ENCODE results near the gene PTPRC.

PTPRC gene

GRCh38 chr1:198708761-198709525 lies 70.1 kb downstream of the PTPRC start:
- Mint-ChIP-seq H3K4me3 (no peak overlapping the region), H3K9me3 (no peaks in the 10 kb centered on the region), H3K4me1 (no peaks in the 10 kb centered on the region), H3K27me3 (ENCODE audit: low read depth) (peaks cover 4% of the 10 kb centered on the region), H3K27ac (no peak overlapping the region), H3K36me3 (ENCODE audit: low read depth) (no peaks in the 10 kb centered on the region)
- no peak for TF ChIP-seq CTCF (IDR thresholded peaks at IDR 0.05; ENCODE audit: unreplicated experiment in 3 of 3)

DNA sequence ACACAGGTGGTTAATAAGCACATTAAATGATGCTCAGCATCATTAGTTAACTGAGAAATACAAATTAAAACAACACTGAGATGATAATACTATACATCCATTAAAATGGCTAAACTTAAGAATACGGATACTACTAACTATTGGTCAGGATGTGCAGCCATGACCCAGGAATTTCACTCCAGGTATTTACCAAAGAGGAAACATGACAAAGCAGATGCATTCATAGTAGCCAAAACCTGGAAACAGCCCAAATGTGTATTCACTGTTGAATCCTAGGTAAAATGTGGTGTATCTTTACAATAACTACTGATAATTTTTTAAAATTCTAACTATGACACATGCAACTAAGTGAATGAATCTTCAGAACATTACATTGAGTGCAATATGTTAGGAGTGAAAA lies 73.0 kb downstream of the PTPRC start:
- peaks cover 4% of the 10 kb centered on the region for H3K27me3 Mint-ChIP-seq (ENCODE audit: low read depth)
- H3K27ac Mint-ChIP-seq: no peak overlapping the region
- H3K4me3 Mint-ChIP-seq: no peak overlapping the region
- H3K36me3 Mint-ChIP-seq (ENCODE audit: low read depth): no peaks in the 10 kb centered on the region
- no peak for TF ChIP-seq CTCF (IDR thresholded peaks at IDR 0.05; ENCODE audit: unreplicated experiment in 3 of 3)
- no peaks in the 10 kb centered on the region for H3K4me1 Mint-ChIP-seq
- no peaks in the 10 kb centered on the region for H3K9me3 Mint-ChIP-seq

DNA sequence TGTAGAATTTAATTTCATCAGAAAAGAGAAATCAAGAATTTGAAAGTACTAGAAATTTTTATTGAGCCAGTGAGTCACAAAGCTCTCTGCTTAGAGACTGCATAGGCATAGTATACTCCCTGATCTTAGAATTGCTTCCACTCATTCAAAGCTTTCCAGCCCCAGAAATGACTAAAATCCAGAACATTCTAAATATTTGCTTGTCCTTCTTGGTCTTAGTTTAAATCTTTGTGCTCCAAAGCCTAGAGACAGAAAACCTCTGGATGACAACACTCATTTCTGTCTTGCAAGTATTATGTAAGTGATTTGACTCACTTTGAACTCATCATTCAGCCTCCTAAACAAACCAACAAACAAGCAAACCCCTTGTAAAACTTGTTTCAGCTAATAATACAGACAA lies 74.2 kb downstream of the PTPRC start:
- Mint-ChIP-seq H3K27ac (no peak overlapping the region), H3K27me3 (ENCODE audit: low read depth) (no peaks in the 10 kb centered on the region), H3K4me1 (no peaks in the 10 kb centered on the region), H3K4me3 (no peak overlapping the region), H3K36me3 (ENCODE audit: low read depth) (no peaks in the 10 kb centered on the region), H3K9me3 (no peaks in the 10 kb centered on the region)
- TF ChIP-seq CTCF (IDR thresholded peaks at IDR 0.05; ENCODE audit: unreplicated experiment in 3 of 3): no peak

DNA sequence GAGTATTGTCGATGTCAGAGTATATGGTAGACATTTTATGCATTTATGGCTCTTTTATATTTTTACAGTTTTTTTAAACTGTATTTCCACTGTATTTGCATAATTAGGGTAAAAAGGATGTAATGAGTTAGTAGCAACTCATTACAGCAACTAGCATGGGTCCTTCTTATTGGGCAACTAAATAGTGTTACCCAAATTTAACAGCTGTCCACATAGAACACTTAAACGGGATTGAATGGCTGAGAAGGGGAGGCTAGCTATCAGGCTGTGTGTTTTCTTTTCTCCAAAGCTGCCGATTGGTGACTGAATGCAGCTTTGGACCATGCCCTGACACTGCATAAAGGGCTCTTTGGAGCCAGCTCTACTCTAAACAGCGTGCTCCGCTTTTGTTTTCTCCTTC lies 75.4 kb downstream of the PTPRC start:
- H3K36me3 Mint-ChIP-seq (ENCODE audit: low read depth): no peaks in the 10 kb centered on the region
- TF ChIP-seq CTCF (IDR thresholded peaks at IDR 0.05; ENCODE audit: unreplicated experiment in 3 of 3): no peak
- no peak overlapping the region for H3K4me3 Mint-ChIP-seq

DNA sequence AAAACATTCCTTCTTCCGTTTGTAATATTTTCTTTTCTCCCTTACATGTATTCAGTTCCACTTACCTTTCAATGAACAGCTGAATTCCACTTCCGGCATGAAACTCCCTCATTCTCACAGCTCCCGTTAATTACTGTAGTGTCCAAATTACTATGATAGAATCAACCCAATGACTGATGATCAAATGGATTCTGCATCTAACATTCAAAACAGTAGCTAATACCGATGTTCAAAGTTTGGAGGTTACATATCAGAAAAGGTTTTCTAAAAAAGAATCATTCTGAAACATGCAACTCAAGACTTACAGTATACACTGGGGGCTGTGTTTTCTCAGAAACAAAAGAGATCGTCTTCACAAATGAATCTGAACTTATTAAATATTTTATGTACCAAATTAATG lies 77.2 kb downstream of the PTPRC start:
- H3K27me3 Mint-ChIP-seq (ENCODE audit: low read depth): no peaks in the 10 kb centered on the region
- no peak for TF ChIP-seq CTCF (IDR thresholded peaks at IDR 0.05; ENCODE audit: unreplicated experiment in 3 of 3)
- no peaks in the 10 kb centered on the region for H3K4me1 Mint-ChIP-seq
- H3K4me3 Mint-ChIP-seq: no peak overlapping the region
- no peaks in the 10 kb centered on the region for H3K9me3 Mint-ChIP-seq
- H3K36me3 Mint-ChIP-seq (ENCODE audit: low read depth): no peaks in the 10 kb centered on the region
- H3K27ac Mint-ChIP-seq: no peak overlapping the region

More for the DNA sequence above, 75.4 kb downstream of the PTPRC start:
- no peaks in the 10 kb centered on the region for H3K9me3 Mint-ChIP-seq
- no peak overlapping the region for H3K27ac Mint-ChIP-seq
- H3K27me3 Mint-ChIP-seq (ENCODE audit: low read depth): no peaks in the 10 kb centered on the region
- no peaks in the 10 kb centered on the region for H3K4me1 Mint-ChIP-seq

GRCh38 chr1:198717510-198717909 lies 78.7 kb downstream of the PTPRC start:
- Mint-ChIP-seq H3K4me3 (no peak overlapping the region), H3K27ac (no peak overlapping the region), H3K4me1 (no peaks in the 10 kb centered on the region), H3K36me3 (ENCODE audit: low read depth) (no peaks in the 10 kb centered on the region), H3K27me3 (ENCODE audit: low read depth) (no peaks in the 10 kb centered on the region), H3K9me3 (no peaks in the 10 kb centered on the region)
- no peak for TF ChIP-seq CTCF (IDR thresholded peaks at IDR 0.05; ENCODE audit: unreplicated experiment in 3 of 3)
